Superior temporal gyrus (tissue), 1 donor: Measurements from ENCODE around the gene SBNO1.
"Not testable (repeated sequence)": the region's sequence is repeated elsewhere in the genome, so short reads cannot be mapped to it uniquely, and the experiment has no call there.

ENCODE experiments used
- DNase-seq: peaks from one replicate; pipeline ENCODE4 v3.0.0-alpha.2; 2016; ENCODE audit errors: extremely low spot score

SBNO1 gene

GRCh38 chr12:123346946-123347345 is 17.7 kb downstream of the SBNO1 start:
- no peak for DNase-seq

- DNase-seq: no peak
These were observed 20.6 kb downstream of the SBNO1 start for GRCh38 chr12:123344086-123344485.

- DNase-seq: no peak
These were observed 27.6 kb downstream of the SBNO1 start for GRCh38 chr12:123337070-123337469.

- no peak for DNase-seq
These were observed 28.1 kb downstream of the SBNO1 start for GRCh38 chr12:123336530-123336929.

- DNase-seq: no peak
These were observed 29.2 kb downstream of the SBNO1 start for GRCh38 chr12:123335490-123335889.

GRCh38 chr12:123329799-123330198 is 34.8 kb downstream of the SBNO1 start:
- no peak for DNase-seq

- DNase-seq: no peak
These were observed 44.8 kb downstream of the SBNO1 start for GRCh38 chr12:123319826-123320225.

- no peak for DNase-seq
These were observed 45.4 kb downstream of the SBNO1 start for GRCh38 chr12:123319273-123319672.

- DNase-seq: not testable (repeated sequence)
These were observed 51.6 kb downstream of the SBNO1 start for GRCh38 chr12:123313046-123313445.

- no peak for DNase-seq
These were observed 58.4 kb downstream of the SBNO1 start for GRCh38 chr12:123306200-123306599.

GRCh38 chr12:123305136-123305535 is 59.5 kb downstream of the SBNO1 start:
- DNase-seq: no peak

GRCh38 chr12:123293178-123293760 is 71.4 kb downstream of the SBNO1 start:
- DNase-seq: no peak

GRCh38 chr12:123289911-123290310 is 74.7 kb downstream of the SBNO1 start:
- no peak for DNase-seq

- DNase-seq: no peak
These were observed 75.8 kb downstream of the SBNO1 start for GRCh38 chr12:123288751-123289346.

GRCh38 chr12:123286652-123287373 is 77.8 kb downstream of the SBNO1 start:
- no peak for DNase-seq

GRCh38 chr12:123284669-123285068 is 80.0 kb downstream of the SBNO1 start:
- DNase-seq: no peak

GRCh38 chr12:123283461-123283860 is 81.2 kb downstream of the SBNO1 start:
- DNase-seq: no peak

- DNase-seq: no peak
These were observed 82.5 kb downstream of the SBNO1 start for GRCh38 chr12:123282111-123282510.

- no peak for DNase-seq
These were observed 83.7 kb downstream of the SBNO1 start for GRCh38 chr12:123280971-123281370.

GRCh38 chr12:123278101-123278627 is 86.5 kb downstream of the SBNO1 start:
- no peak for DNase-seq

GRCh38 chr12:123273166-123273565 is 91.5 kb downstream of the SBNO1 start:
- no peak for DNase-seq

- DNase-seq: peak; percentile 63
These were observed 93.5 kb downstream of the SBNO1 start for GRCh38 chr12:123271001-123271668.
